ENCODE measurements around the gene NDUFS1.
"Not testable (repeated sequence)": the region's sequence is repeated elsewhere in the genome, so short reads cannot be mapped to it uniquely, and the experiment has no call there.

The NDUFS1 gene

DNA sequence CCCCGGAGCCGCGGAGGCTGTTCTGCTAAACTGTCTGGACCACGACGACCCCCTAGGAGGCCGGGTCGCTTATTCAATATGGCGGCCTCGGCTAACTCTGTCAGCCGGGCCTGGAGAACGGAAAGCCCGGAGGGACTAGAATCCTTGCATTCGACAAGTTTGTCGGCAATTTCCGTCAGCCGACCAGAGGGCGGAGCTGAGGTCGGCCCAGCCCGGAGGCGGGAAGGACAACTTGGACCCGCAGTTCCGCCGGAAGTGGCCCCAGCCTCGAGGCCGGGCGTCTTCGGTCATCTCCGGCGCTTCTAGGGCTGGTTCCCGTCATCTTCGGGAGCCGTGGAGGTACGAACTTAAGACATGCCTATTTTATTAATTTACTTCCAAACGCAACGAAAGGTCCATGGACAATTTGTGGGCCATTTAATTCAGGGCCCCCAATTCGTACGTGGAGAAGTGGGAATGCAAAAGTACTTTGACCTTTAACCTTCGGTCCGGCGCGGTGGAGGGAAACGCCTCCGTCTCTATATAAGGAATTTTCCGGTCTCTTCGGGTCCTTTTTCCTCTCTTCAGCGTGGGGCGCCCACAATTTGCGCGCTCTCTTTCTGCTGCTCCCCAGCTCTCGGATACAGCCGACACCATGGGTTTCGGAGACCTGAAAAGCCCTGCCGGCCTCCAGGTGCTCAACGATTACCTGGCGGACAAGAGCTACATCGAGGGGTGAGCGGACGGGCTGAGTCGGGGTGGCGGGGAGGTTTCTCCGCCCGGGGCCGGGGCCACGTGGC lies at the start of gene NDUFS1, which contains the start of gene EEF1B2:
Gene NDUFS1, minus strand, starts transcription at position 99 of the 779 bp plus-strand sequence. CDS start 5,766 bp downstream, outside the sequence.
Gene EEF1B2, plus strand, starts transcription at position 550 of the 779 bp plus-strand sequence. Its CDS starts 85 bp downstream, at position 635.
- DNase-seq (ENCODE audit: low spot score), result peak; percentile 97

DNA sequence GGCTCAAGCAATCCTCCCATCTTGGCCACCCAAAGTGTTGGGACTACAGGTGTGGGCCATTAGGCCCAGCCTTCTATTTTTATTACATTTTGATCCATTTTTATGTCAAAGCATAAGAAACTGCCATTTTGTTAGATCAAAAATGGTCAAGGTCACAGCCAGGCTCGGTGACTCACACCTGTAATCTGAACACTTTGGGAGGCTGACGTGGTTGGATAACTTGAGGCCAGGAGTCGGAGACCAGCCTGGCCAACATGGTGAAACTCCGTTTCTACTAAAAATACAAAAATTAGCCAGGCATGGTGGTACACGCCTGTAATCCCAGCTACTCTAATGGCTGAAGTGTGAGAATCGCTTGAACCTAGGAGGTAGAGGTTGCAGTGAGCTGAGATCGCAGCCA lies 49.7 kb upstream of the NDUFS1 start:
- no peak for DNase-seq (ENCODE audit: low spot score)

DNA sequence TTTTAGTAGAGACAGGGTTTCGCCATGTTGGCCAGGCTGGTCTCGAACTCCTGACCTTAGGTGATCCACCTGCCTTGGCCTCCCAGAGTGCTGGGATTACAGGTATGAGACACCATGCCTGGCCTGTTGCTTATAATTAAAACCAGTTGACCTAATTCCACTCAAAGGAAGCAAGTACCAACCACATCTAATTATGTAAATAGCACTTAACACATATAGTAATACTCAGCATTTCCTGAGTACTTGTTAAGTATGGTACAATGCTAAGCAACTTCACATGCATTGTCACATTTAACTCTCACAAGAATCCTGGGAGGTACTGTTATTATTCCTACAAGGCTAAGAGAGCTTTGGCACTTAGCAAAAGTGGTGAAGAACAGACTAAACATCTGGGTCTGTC lies 48.1 kb upstream of the NDUFS1 start:
- not testable (repeated sequence) for DNase-seq (ENCODE audit: low spot score)

DNA sequence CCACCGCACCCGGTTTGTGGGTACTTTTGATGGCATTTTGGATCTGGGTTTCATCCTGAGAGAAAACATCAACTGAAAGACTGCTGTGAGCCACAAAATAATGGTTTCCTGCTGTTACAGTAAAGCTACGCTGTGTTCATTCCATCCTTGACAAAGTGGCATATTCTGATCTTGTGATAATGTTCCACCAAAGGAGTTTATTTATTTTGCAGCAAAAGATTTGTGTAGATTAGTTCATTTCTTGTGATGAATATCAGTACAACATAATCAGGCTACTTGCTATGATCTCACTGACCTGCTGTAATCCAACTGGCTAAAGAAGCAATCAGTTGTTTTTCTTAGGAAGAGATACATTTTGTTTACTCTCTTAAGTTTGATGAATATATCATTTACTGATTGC lies 45.5 kb upstream of the NDUFS1 start:
- DNase-seq (ENCODE audit: low spot score), result no peak

DNA sequence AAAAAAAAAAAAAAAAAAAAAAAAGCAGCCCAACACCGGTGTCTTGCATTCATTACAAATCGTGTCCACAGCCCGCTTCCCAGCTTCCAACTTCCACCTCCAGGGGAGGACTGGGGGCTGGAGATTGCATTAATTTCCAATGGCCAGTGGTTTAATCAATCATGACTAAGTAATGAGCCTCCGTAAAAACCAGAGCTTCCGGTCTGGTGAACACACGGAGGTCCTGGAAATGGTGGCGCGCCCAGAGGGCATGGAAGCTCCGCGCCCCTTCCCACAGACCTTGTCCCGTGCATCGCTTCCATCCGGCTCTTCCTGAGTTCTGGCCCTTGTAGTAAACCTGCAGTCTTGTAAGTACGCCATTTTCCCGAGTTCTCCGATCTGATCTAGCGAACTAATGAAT lies 44.1 kb upstream of the NDUFS1 start:
- no peak for DNase-seq (ENCODE audit: low spot score)

DNA sequence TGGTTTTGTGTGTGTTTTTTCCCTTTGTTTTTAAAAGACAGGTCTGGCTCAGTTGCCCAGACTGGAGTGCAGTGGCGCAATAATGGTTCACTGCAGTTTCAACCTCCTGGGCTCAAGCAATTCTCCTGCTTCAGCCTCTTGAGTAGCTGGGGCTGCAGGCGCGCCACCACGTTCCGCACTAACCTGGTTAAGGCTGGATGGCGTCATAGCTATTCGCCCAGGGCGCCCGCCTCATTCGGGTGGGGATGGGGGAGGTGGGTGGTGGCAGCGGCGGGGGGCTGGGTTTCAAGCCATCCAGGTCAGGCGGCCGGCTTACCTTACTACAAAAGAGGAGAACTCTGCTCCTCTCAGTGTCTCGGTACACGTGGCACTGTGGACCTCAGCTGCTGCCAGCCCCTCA lies 43.2 kb upstream of the NDUFS1 start:
- DNase-seq (ENCODE audit: low spot score), result no peak

DNA sequence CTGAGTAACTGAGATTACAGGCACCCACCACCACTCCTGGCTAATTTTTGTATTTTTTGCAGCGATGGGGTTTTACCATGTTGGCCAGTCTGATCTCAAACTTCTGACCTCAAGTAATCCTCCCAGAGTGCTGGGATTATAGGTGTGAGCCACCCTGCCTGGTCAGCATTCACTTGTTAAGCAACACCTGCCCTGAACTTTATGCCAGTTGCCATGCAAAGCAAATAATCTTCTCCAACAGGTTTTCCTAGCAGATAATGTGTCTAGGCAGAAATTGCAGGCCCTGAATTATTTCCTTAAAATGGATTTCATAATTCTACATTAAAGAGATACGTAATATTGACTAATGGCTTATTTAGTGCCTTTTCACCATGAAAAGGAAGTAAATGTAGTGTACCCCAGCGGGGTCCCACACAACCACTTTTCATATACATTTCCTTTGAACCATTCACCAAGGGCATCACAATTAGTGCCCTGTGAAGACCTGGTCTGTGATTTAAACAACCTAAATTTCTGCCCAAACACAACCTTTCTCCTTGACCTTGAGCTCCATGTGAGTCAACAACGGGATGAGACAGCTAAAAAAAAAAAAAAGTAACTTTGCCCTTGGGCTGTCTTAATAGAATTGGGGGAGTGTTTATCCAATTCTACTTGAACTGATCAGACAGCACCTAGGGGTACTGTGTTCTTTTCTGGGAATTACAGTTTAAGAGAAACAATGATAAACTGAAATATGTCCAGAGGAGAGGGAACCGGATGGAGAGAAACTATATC lies 42.0 kb upstream of the NDUFS1 start:
- DNase-seq (ENCODE audit: low spot score), result no peak

DNA sequence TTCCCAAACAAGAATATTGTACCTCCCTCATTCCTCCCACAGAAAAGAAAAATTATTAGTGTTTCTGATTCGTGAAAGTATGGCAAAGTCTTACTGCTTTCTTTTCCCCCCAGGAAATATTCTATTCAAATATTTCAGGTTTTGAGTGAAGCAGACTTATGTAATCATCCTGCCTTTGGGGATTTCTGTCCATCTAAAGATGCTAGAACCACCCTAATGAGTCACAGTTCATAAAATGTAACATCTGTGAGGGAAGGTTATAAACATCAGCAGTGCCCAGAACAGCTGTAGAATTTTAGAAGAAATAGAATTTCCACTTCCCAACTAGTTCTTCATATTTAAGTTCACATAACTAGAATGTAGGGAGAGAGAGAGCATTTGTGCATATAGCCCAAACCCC lies 39.4 kb upstream of the NDUFS1 start:
- no peak for DNase-seq (ENCODE audit: low spot score)

DNA sequence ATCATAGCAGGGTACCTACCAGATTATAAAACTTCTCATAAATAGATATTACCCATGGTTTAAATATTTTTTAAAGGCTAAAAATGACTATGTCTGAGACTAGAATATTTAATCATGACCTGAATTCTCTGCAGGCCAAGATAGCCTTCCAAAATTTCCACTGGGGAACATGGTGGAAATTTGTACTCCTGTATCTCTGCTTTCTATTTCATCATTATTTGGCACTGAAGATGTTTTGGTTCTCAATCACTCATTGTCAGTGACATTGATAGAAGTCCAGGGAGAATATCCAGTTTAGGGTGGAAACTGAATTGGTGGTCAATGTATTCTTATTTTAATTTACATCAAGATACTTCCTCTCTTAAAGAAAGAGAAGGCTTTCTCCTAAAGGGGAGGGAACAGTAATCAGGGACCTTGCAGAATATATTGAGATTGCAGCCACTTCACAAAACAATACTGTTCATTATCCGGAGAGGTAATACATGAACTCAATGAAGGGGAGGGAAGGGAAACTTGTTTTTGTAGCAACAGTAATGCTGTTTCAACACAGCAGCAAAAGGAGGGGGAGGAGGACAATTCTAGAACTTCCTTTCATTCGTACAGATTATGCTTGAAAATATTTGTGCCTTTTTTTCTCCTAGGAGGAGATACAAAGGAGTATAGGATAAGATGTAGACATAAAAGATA lies 34.6 kb upstream of the NDUFS1 start:
- DNase-seq (ENCODE audit: low spot score), result no peak

DNA sequence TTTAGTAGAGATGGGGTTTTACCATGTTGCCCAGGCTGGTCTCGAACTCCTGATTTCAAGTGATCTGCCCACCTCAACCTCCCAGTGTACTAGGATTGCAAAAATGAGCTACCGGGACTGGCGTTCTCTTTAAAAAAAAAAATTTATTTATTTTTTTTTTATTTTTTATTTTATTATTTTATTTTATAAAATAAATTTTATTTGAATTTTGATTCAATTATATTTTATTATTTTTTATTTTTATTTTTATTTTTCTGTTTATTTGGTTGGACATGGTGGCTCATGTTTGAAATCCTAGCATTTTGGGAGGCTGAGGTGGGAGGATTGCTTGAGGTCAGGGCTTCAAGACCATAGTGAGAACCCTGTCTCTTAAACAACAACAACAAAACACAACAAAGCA lies 32.9 kb upstream of the NDUFS1 start:
- DNase-seq (ENCODE audit: low spot score), result no peak

DNA sequence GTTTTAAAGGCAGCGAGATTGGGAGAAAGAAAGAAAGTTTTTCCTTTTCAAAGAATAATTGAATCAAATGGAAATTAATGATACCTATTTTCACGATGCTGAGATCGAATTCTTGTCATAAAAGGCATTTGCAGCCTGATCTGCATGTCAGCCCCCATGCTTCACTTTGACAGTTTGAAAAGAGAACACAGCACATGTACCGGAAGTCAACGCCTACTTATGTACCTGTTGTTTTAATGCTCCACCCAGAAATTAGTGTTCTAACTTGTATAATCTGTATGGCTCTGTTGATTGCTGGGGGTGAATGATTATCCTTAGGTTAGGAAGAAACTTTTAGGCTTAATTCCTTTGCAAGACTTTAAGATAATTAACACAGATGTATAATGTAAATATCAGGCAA lies 31.4 kb upstream of the NDUFS1 start:
- no peak for DNase-seq (ENCODE audit: low spot score)

DNA sequence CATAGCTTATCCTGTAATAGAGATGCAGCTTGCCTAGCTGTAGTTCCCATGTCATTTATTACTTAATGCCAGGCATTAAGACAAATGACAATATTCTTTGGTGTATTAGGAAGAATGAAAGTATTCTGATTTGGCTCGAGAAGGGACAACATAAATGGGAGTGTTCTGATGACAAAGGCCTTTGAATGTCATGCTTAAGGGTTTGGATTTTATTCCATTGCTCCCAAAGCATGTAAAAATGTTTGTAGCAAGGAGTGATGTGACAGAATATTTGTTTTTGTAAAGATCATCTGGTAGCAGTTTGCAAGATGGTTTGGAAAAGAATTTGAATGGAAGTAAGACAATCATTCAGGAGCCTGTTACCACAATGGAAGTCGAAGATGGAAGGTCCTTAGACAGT lies 30.9 kb upstream of the NDUFS1 start:
- DNase-seq (ENCODE audit: low spot score), result no peak

DNA sequence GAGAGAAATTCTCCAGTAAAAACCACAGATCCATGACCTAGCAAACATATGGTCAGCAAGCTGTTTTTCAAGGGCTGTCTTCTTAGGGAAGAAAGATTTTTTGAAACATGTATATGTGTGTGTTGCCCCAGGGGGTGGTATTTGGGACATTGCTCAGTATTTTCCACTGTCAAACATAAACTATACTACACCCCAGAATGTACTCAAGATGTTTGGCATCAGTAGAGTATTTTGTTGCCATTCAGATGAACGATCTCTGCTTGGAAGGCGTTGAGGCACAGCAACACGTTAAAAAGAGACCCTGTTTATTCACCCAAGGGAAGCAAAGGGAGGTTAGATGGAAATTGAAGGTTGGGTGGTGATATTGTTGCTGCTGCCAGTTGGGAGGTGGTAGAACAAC lies 30.4 kb upstream of the NDUFS1 start:
- no peak for DNase-seq (ENCODE audit: low spot score)

DNA sequence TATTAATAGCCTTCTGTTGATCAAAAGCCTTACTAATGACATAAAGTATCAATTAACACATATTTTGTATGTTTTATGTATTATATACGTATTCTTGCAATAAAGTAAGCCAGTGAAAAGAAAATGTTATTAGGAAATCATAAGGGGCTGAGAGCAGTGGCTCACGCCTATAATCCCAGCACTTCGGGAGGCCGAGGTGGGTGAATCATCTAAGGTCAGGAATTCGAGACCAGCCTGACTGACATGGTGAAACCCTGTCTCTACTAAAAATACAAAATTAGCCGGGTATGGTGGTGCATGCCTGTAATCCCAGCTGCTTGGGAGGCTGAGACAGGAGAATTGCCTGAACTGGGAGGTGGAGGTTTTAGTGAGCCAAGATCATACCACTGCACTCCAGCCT lies 22.3 kb upstream of the NDUFS1 start:
- not testable (repeated sequence) for DNase-seq (ENCODE audit: low spot score)

DNA sequence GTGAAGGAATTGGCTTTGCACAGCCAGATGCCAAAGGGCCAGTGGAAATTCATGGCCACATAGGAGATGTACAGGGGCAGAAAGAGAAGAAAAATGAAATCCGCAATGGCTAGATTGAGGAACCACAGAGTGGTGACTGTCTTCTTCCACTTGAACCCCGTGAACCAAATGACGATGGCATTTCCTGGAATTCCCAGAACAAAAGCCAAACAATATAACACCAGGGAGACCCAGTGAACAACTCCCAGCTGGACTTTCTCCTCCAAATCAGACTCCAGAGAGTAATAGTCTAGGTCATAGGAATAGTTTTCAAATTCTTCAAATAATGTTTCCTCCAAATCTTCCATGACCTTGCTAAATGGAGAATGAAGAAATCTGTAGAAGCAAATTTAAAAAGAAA lies 17.7 kb upstream of the NDUFS1 start:
- DNase-seq (ENCODE audit: low spot score), result no peak

DNA sequence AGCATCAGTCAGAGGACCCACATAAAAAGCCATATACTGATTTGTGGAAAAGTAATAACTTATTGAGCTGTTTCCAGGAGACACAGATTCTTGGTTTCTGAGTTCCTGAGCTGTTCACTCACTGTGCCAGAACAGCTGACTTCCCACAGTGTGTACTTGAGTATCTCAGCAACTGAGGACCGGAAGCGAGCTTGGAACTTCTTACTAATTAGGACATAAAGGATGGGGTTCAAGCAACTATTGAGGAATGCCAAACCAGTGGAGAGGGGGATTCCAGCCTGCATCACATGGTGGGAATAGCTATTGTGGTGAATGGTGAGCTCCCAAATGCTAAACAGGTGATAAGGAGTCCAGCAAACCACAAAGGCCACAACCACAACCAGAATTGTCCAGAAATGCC lies 16.9 kb upstream of the NDUFS1 start:
- no peak for DNase-seq (ENCODE audit: low spot score)

DNA sequence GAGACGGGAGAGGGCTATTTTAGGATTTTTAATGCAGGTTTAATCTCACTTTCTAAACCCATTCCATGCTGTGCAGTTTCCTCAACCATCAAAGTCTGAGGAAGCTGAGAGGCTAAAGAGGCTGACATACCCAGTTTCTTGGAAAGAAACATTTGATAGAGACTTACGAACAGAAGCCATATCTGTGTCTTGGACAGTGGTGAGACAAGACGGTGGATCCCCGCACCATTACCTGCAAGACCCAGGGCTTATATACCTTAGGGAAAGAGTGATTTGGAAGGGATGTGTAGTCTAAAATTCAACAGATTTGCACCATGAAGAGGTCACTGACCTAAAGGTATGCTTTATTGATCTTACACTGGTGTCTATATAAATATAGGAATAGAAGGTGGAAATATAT lies 13.9 kb upstream of the NDUFS1 start:
- DNase-seq (ENCODE audit: low spot score), result no peak

DNA sequence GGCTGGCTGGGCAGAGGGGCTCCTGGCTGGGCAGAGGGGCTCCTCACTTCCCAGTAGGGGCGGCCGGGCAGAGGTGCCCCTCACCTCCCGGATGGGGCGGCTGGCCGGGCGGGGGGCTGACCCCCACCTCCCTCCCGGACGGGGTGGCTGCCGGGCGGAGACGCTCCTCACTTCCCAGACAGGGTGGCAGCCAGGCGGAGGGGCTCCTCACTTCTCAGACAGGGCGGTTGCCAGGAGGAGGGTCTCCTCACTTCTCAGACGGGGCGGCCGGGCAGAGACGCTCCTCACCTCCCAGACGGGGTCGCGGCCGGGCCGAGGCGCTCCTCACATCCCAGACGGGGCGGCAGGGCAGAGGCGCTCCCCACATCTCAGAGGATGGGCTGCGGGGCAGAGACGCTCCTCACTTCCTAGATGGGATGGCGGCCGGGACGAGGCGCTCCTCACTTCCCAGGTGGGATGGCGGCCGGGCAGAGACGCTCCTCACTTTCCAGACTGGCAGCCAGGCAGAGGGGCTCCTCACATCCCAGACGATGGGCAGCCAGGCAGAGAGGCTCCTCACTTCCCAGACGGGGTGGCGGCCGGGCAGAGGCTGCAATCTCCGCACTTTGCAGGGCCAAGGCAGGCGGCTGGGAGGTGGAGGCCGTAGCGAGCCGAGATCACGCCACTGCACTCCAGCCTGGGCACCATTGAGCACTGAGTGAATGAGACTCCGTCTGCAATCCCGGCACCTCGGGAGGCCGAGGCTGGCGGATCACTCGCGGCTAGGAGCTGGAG lies 12.6 kb upstream of the NDUFS1 start:
- DNase-seq (ENCODE audit: low spot score), result not testable (repeated sequence)

DNA sequence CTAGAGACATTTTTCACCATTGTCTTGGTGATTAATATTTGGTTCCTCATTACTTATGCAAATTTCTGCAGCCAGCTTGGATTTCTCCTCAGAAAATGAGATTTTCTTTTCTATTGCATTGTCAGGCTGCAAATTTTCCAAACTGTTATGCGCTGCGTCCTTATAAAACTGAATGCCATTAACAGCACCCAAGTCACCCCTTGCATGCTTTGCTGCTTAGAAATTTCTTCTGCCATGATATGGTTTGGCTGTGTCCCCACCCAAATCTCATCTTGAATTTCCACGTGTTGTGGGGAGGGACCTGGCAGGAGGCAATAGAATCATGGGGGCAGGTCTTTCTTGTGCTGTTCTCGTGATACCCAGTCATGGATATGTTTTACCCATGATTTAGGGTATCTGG lies 9.0 kb upstream of the NDUFS1 start:
- DNase-seq (ENCODE audit: low spot score), result not testable (repeated sequence)

DNA sequence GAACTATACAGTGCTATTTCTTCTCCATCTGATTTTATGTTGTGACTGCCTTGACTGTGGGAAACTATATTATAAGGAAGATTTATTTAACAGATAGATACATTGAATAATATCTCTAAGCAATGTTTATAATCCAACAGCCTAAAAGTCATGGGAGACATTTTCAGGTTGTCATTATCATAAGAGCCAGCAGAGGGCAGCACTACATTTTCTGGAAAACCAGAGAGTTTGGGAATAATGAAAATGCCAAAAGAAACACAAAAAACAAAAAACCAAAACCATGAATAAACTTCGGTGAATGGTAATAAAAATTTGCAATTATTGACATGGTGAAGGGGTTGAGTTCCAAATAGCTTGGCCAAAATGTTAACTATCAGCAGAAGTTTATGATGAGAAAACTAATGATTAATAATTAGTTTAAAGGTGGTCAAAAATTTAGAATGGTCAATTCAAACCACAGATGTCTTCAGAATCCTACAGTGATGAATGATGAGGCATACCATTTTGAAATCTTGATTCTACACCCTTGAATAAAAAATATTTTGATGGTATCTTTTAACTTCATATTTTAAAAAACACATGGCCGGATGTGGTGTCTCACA lies 5.1 kb upstream of the NDUFS1 start:
- peak; percentile 59 for DNase-seq (ENCODE audit: low spot score)

DNA sequence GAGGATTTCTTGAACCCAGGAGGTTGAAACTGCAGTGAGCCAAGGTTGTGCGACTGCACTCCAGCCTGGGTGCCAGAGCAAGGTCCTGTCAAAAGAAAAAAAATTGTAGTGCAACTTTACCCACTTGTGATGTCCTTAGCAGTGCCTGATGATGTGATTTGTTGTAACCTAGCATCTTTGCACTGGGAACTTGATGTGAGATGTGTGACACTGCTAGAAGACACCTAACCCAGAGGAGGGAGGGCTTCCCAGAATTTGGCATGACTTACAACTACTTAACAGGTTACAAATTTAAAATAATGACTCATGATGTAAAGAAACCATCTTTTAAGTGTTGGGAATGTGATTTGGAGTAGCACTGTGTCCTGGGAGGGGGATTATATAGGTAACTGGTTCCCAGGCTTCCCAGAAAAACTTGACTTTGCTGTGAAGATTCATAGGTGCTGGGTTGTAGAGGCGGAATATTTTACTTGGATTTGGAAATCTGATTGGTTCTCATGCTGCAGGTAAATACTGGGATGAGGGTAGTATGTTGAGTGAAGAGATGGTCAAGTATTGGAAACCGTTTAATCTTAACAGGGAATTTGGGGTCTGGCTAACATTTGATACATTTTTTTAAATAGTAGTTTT lies 4.1 kb upstream of the NDUFS1 start:
- no peak for DNase-seq (ENCODE audit: low spot score)
